KOPT-K1 (cell line): ENCODE measurements around the gene ATP12A.

Experiments used
- H3K27ac ChIP-seq: fragments of 200-600 bp; sonication (generic); 2 replicates; pipeline ENCODE4 v1.5.1; 2016; ENCODE audit warnings: antibody characterized with exemption, mild to moderate bottlenecking, low read depth, low read length; ENCODE audit not compliant: poor library complexity, severe bottlenecking
- H3K36me3 ChIP-seq: fragments of 200-600 bp; sonication (generic); 2 replicates; pipeline ENCODE4 v1.5.1; 2017; ENCODE audit warnings: antibody characterized with exemption, mild to moderate bottlenecking, low read length, moderate library complexity; ENCODE audit not compliant: insufficient read depth
- H3K9me3 ChIP-seq: fragments of 200-600 bp; sonication (generic); 2 replicates; pipeline ENCODE4 v1.5.1; 2017; ENCODE audit warnings: antibody characterized with exemption, low read length, mild to moderate bottlenecking; ENCODE audit not compliant: insufficient read depth, poor library complexity, severe bottlenecking

Gene ATP12A

DNA sequence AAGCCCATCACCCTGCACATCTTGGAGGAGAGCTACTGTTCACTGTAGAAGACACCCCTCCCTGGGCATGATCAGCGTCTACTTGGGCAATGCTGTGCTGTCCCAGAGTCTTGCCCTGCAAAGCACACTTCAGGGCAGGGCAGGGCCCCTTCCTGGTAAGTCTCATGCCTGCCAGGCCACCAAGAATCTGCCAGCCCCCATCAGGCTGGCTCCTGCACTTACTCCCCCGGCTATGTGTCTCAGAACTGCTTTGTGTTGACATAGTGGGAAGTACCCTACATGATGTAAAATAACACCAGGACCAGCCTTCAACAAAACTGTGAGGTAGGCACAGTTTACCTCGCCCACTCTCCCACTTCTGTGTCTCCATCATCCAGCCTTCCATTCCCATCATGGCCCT, 27.8 kb upstream of the ATP12A start:
- Histone ChIP-seq H3K36me3 (no peaks in the 10 kb centered on the region), H3K9me3 (no peaks in the 10 kb centered on the region), H3K27ac (no peak overlapping the region)

DNA sequence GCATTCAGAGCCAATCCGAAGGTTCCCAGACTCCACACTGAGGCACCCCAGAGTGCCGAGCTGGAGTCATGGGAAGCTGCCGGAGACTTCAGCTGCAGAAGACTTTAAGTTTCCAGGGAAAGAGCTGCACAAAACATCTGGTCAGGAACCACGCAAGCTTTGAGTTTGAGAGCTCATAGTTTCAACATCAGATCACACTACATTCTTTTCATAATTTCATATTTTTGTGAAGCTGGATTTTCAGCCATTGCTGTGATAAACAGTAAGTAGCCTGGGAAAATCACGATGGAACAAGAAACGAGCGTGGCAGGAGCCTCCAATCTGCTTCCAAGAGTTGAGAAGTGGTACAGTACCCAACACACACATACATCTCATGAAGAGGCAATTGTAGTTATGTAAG, 25.5 kb upstream of the ATP12A start:
- H3K9me3 ChIP-seq = no peaks in the 10 kb centered on the region
- no peaks in the 10 kb centered on the region for H3K36me3 ChIP-seq
- H3K27ac ChIP-seq = no peak overlapping the region

DNA sequence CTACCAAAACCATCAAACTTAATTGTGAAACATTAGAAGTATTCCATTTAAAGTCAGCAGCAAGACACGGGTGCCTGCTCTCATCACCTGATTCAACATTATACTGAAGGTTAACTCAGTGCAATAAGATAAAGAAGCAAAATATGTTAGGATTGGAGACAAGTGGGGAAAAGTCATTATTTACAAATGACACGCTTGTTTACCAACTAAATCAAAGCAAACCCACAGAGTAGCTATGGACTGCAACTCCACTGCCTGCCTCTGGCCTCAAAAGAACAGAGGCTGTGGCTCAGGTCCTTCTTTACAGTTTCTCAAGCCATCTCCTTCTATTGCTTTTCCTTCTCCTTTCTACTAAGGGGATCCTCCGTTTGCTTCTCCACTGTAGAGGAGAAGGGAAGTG, 21.0 kb upstream of the ATP12A start:
- H3K27ac ChIP-seq = no peak overlapping the region

DNA sequence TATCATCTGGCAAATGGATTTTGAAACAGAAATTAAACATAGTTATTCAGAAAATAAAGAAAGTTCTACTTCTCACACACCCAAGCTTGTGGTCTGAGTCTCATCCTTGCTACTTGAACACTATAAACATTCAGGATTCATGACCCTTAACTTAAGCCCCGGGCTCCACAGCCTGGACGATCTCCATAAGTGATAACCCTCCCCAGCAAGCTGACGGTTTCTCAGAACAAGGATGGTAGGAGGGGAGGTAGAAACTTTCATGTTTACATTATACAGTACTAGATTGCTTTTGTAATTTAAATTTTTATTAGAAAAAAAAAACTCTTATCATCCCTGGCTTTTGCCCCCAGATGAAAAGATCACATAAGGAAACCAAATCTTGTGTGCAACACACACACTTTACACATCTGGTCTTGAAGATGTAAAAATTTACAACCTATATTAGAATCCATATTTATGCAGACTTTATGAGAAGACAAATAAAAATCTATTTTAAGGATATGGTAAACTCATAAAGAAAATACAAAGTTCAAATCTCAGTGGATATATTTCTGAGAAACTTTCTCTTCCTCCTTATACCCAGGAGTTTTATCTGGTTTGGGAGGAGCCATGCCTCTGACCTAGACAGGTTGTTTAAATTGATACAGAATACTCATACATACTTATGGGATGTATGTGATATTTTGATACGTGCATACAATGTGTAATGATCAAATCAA, 20.0 kb upstream of the ATP12A start:
- Histone ChIP-seq H3K36me3 (no peaks in the 10 kb centered on the region), H3K9me3 (no peaks in the 10 kb centered on the region), H3K27ac (no peak overlapping the region)

More for the DNA sequence above, 21.0 kb upstream of the ATP12A start:
- Histone ChIP-seq H3K36me3 (no peaks in the 10 kb centered on the region), H3K9me3 (no peaks in the 10 kb centered on the region)

DNA sequence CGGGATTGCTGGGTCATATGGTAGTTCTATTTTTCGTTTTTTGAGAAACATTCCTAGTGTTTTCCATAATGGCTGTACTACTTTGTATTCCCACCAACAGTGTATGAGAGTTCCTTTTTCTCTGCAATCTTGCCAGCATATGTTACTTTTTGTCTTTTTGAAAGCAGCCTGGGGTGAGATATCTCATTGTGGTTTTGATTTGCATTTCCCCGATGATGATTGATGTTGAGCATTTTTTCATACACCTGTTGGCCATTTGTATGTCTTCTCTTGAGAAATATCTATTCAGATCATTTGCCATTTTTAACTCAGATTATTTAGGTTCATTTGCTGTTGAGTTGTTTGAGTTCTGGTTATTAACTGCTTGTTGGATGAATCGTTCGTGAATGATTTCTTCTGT, 18.5 kb upstream of the ATP12A start:
- Histone ChIP-seq H3K27ac (no peak overlapping the region), H3K9me3 (no peaks in the 10 kb centered on the region), H3K36me3 (no peaks in the 10 kb centered on the region)

DNA sequence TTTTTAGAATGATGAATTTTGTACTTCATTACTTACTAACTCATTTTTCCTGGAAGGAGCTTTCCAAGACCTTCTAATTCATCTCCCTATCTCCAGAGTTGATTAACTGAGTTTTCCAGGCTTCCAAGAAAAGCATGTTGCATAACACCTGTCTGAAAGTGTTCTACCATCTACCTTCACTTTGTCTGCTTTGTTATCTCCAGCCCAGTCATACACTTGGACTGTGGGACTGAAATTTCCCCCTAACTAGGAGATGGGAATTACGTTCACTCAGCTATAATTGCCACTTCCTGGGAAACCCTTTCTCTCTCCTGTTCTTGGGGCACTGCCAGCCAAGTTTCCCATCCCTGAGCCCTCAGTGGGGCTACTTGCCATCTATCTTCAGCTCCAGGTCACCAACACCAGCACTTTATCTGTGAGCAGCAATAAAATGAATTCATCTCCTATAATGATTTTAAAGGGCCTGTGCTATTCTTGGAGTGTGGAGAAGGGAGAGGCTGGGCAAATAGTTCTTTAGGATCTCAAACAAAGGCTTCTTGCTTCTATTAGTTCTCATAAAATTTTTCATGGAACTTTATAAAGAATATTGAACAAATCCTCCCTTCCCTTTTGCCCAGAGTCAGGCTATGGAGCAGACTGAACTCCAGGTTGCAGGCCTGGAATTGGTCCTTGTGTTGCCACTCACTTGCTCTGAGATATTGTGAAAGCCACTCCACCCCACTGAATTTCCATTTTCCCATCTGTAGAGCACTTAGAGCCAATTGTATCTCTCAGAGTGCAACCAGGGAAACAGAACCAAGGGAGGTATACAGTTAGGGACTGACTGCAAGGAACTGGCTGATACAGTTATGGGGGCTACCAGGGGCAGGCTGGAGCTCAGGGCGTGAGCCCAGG, 17.8 kb upstream of the ATP12A start:
- H3K27ac ChIP-seq = no peak overlapping the region

DNA sequence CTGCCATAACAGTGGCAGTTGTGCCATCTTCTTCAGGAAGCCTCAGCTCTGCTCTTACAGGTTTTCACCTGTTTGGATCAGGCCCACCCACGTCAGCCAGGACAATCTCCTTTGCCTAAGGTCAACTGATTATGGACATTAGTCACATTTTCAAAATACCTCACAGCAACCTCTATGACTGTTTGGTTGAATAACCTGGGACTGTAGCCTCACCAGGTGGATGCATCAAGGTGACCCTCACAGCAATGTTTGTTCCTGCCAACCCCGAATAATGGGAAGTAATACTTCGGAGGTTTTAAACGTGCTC, 17.2 kb upstream of the ATP12A start:
- Histone ChIP-seq H3K36me3 (no peaks in the 10 kb centered on the region), H3K9me3 (no peaks in the 10 kb centered on the region), H3K27ac (no peak overlapping the region)

More for the DNA sequence above, 17.8 kb upstream of the ATP12A start:
- Histone ChIP-seq H3K36me3 (no peaks in the 10 kb centered on the region), H3K9me3 (no peaks in the 10 kb centered on the region)

DNA sequence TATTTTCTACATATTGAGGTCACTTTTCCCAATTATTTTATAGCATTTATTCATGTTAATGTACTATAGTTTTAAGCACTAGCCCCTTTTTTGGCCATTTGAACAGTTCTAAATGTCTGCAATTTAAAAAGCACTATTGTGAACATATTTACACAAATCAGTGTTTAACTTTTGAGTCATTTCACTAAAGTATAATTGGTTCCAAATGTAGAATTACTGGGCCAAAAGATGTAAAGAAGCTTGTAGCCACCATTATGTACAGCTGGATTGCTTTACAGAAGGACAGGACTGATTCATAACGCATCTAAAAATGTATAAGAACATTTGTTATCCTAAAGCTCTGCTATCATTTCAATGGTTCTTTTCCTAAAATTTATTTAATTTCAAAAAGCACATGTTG, 16.6 kb upstream of the ATP12A start:
- Histone ChIP-seq H3K9me3 (no peaks in the 10 kb centered on the region), H3K36me3 (no peaks in the 10 kb centered on the region), H3K27ac (no peak overlapping the region)

DNA sequence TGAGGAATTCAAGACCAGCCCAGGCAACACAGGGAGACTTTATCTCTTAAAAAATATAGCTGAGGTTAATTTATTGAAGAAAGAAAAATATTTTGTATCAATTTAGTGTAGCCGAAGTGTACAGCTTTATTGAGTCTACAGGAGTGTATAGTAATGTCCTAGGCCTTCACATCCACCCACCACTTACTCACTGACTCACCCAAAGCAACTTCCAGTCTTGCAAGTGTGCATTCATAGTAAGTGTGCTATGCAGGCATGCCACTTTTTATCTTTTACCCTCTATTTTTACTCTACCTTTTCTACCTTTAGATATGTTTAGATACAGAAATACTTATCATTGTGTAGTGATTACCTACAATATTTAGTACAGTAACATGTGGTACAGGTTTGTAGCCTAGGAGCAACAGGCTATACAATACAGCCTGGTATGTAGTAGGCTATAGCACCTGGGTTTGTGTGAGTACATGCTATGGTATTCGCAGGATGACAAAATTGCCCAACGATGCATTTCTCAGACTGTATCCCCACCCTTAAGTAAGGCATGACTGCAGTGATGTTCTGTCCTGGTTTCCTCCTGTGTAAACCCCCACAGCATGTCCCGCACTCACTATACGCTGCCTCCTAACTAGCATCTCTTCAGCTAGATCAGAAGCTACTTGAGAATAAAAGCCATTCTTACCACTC, 15.3 kb upstream of the ATP12A start:
- Histone ChIP-seq H3K9me3 (no peaks in the 10 kb centered on the region), H3K27ac (no peak overlapping the region), H3K36me3 (no peaks in the 10 kb centered on the region)

DNA sequence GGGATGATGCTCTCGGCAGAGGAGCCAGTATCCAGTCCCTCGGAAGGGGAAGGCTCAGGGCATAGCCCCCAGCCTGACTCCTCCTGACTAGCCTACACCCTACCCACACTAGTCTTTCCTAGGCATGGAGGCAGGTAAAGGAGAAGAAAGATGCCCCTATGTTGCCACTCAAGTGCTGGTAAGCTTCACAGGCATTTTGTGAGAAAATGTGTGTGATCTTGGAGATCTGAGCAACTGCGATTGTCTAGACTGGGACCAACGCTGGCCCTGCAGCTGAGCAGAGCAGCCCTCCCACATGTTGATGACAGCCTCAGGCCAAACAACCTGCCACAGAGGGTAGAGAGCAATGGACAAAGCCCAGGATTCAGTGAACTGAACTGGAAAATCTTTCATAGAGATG, 11.7 kb upstream of the ATP12A start:
- no peak overlapping the region for H3K27ac ChIP-seq
- no peaks in the 10 kb centered on the region for H3K36me3 ChIP-seq
- H3K9me3 ChIP-seq = no peaks in the 10 kb centered on the region

DNA sequence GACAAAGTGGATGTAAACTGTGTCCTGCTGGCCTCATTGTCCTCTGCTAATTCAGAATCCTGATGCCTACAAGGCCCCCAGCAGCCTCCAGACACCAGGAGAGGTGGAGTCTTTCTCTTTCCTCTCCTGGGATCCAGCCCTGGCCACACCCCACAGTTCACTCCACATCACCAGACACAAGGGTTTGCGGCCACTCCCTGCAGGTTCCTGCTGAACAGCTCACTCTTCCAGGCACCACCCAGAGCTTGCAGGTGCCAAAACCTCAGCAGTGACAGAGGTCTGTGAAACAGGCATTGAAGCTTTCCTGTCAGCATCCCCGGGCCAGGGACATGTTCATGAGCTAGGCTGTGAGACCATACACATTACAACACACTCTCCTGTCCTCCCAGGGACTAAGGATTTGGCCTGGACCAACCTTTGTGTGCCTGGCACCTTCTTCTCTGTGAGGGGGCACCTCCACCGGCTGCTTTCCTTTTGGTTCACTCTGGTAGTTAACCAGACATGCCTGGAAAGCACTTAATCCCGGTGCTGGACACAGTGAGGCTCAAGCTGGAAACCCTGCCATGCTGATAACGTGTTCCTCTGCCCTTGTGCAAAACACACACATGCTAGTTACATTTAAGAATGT, 11.1 kb upstream of the ATP12A start:
- no peaks in the 10 kb centered on the region for H3K36me3 ChIP-seq
- H3K27ac ChIP-seq = no peak overlapping the region
- H3K9me3 ChIP-seq = no peaks in the 10 kb centered on the region

DNA sequence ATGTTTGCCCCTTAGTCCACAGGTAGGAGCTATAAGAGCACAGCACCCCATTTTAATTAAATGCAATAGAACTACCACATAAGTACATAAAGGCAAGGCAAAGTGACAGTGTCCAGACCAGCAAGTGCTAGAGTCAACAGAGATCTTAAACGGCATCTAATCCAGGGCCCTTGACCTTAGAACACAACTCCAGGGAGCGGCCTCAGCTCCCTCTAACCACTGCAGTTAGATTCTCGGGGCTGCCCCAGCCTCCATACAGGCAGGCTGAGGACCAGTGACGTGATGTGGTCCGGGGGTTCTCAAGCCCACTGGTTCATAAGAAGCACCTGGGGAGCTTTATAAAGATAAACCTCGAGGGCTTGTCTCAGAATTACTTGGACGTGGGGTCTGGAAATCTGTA, 10.0 kb upstream of the ATP12A start:
- Histone ChIP-seq H3K36me3 (no peaks in the 10 kb centered on the region), H3K9me3 (no peaks in the 10 kb centered on the region), H3K27ac (no peak overlapping the region)

DNA sequence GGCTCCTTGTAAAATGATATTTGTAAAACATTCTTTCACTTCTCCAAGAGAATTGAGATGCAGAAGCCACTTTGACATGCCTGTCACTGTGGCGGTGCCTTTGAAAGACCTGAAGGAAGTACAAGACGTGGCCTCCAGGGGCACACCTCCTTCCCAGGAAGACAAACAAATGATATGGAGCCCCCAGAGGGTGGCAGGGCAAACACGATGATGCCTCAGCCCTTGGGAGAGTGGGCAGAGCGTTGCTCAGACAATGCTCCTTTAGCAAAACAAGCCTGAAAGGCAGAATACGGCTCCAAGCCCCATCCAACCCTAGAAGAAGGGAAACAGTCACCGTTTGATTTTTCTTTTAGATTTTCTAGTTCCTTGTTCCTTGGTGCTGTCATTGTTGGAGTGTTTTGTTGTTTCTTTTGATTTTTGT, 9.2 kb upstream of the ATP12A start:
- Histone ChIP-seq H3K36me3 (no peaks in the 10 kb centered on the region), H3K9me3 (no peaks in the 10 kb centered on the region), H3K27ac (no peak overlapping the region)

DNA sequence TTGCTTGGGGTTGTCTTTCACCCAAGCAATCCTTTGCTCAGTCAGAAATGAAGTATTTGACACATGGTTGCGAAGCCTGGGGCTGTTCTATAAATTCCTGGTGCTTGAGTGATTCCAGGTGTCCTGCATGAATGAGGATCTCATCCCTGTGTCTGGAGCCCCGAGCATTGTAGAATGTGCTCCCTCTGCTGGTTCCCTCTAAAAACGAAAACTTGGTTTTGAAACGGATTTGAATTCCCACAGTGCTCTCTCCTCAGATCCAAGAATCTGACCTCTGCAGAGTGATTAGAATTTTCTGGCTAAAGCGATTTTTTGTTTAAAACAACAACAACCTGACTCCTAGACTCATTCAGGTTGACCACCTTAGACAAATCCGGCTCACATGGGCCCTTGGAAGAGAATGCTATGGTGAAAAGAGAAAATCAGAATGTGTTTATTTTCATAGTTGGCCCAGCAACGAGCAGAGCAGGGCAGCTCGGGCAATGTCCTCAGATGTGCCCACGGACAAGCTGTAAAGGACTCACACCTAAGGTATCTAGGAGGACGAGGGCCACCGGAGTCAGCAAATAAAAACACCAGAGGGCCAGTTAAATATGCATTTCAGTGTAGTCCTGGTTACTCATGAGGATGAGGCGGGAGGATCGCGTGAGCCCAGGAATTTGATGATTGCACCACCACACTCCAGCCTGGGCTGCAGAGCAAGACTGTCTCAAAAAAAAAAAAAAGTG, 8.7 kb upstream of the ATP12A start:
- H3K9me3 ChIP-seq = no peaks in the 10 kb centered on the region
- no peaks in the 10 kb centered on the region for H3K36me3 ChIP-seq
- H3K27ac ChIP-seq = no peak overlapping the region
